Measurements from ENCODE around the gene KLHL17.

DNA sequence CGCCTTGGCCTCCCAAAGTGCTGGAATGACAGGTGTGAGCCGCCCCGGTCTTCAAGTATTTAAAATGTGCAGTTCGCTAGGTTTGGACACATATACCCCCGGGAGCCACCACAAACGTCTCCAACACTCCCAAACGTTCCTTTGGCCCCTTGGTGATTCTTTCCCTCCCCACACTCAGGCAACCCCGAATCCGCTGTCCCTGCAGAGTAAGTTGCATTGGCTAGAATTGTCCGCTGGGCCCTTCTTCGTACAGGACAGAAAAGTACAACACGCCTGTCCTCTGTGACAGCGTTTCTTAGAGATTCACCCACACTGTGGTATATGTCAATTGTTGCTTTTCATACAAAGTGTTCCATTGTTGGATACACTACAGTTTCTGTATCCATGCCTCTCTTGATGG, 24.7 kb downstream of the KLHL17 start:
- TF ChIP-seq TAF1 (IDR thresholded peaks at IDR 0.05; ENCODE audit: low read depth) = no peak
- TF ChIP-seq USF1 (IDR thresholded peaks at IDR 0.05) = no peak
- TF ChIP-seq CREB1 (IDR thresholded peaks at IDR 0.05; ENCODE audit: low read depth) = no peak
- no peak for TF ChIP-seq RAD21 (IDR thresholded peaks at IDR 0.05; ENCODE audit: low read depth)
- no peak for TF ChIP-seq CEBPB (IDR thresholded peaks at IDR 0.05)
- TF ChIP-seq EP300 (IDR thresholded peaks at IDR 0.05; ENCODE audit: borderline replicate concordance) = no peak
- TF ChIP-seq YY1 (IDR thresholded peaks at IDR 0.05; ENCODE audit: low read depth) = no peak
- TF ChIP-seq MAX (IDR thresholded peaks at IDR 0.05) = no peak

Measured in Ishikawa (cell line).